Activated CD8-positive, alpha-beta T cell treated with anti-CD3 and anti-CD28 coated beads, Interleukin-2, amount 10 ng/mL, durations not matched to agents 7 days and 5 days (primary cell): ENCODE results near the gene BEAN1. TPM values are rescaled to one million over a fixed set of nuclear protein-coding genes. Genes with fewer than 3 reads are reported as not detected.

ENCODE experiments used
- ATAC-seq: fragments of 150-1000 bp; cut with Tn5 transposase; one replicate; pipeline ENCODE4 v1.10.0; 2021; ENCODE audit warnings: moderate library complexity
- CTCF ChIA-PET: fragments of 350-600 bp; sonication (Branson Sonifier 250); formaldehyde crosslinking; loops from one replicate; lab custom pipeline; 2021; ENCODE audit warnings: antibody characterized with exemption; lab: Charles Lee
- POLR2A ChIA-PET: fragments of 350-600 bp; sonication (Branson Sonifier 250); formaldehyde crosslinking; loops from one replicate; lab custom pipeline; 2021; ENCODE audit warnings: antibody characterized with exemption; lab: Charles Lee
- DNase-seq: peaks from one replicate; pipeline ENCODE4 v3.0.0-alpha.2; 2020
- H3K27ac Mint-ChIP-seq: one replicate; pipeline ENCODE4 v1.8.0; 2021; ENCODE audit warnings: mild to moderate bottlenecking, mixed read lengths
- H3K27me3 Mint-ChIP-seq: one replicate; pipeline ENCODE4 v1.8.0; 2021; ENCODE audit warnings: low read depth, mixed read lengths
- H3K36me3 Mint-ChIP-seq: one replicate; pipeline ENCODE4 v1.8.0; 2021; ENCODE audit warnings: low read depth, mixed read lengths
- H3K4me1 Mint-ChIP-seq: one replicate; pipeline ENCODE4 v1.8.0; 2021; ENCODE audit warnings: low read depth, mixed read lengths
- H3K4me3 Mint-ChIP-seq: one replicate; pipeline ENCODE4 v1.8.0; 2021; ENCODE audit warnings: mild to moderate bottlenecking, mixed read lengths
- H3K9me3 Mint-ChIP-seq: one replicate; pipeline ENCODE4 v1.8.0; 2022; ENCODE audit warnings: mixed read lengths; ENCODE audit not compliant: insufficient read depth
- total RNA-seq, 2 experiments: library from RNA; stranded (reverse); gene quantifications; one replicate each; pipeline ENCODE4 v1.2.3, GENCODE V29; 2021

The BEAN1 gene
- total RNA-seq, 2 experiments from 2014 or later = not detected

DNA sequence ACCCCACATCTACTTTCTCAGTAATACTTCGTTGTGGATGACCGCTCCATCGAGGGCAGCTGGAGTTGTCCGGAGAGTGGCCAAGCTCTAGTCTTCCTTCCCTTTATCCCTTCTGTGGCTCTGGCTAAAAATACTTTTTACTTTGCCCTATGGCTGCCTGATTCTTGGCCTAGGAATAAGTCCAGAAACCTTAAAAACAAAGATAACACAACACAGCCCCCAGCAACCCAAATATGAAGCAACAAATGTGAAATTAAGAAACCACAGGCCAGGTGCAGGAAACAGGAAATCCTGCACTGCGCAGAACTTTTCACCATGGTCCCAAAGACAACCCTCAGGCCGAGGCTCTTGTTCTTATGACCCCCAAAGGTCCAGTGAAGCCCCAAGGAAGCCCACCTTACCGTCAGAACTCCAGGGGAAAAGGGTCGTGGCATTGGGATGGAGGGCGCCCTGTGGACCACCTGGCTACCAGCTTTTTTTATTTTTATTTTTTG is 96.8 kb downstream of the BEAN1 start:
- ATAC-seq (peak; percentile 37), DNase-seq (peak; percentile 78)
- Mint-ChIP-seq H3K9me3 (no peaks in the 10 kb centered on the region), H3K4me1 (peaks cover 83% of the 10 kb centered on the region), H3K27me3 (no peaks in the 10 kb centered on the region), H3K36me3 (peaks cover 3% of the 10 kb centered on the region), H3K4me3 (peak overlapping the region; percentile 53), H3K27ac (peak overlapping the region; percentile 95)
- POLR2A ChIA-PET = interaction anchor here (0.9 to 11.0 kb wide), 5 partner anchors 8 to 80 kb away, joined by 3 to 136 read pairs (median 5); partner anchors contain the start of genes CKLF and TK2
- CTCF ChIA-PET = interaction anchor here (0.7 to 6.9 kb wide), 11 partner anchors 8 to 115 kb away, joined by 3 to 63 read pairs (median 4); partner anchors contain the start of genes CKLF and TK2

DNA sequence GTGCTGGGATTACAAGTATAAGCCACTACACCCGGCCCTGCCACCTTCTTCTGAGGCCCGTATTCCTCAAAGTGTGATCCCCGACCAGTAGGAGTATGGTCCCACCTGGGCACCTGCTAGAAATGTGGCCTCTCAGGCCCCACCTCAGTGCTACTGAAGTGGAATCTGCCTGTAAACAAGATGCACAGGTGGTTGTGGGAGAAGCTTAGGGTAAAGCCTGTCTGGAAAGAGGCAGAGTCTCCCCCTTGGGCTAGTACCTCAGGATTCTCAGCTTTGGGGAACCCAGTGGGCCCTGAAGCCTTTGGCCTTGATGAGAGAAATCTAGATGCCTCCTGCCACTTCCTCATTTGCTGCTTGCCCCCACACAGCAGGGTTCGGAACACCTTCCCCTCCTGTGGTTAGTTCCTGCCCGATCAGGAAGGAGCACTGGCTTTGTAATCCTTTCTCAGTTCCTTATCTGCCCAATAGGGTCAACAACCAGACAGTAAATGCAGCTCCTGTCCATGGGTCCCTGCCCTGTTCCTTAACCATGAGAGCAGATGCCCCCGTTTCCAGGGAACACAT is 97.6 kb downstream of the BEAN1 start:
- ATAC-seq = peak; percentile 4
- H3K27me3 Mint-ChIP-seq = no peaks in the 10 kb centered on the region
- H3K4me1 Mint-ChIP-seq = peaks cover 77% of the 10 kb centered on the region
- H3K36me3 Mint-ChIP-seq = peaks cover 3% of the 10 kb centered on the region
- POLR2A ChIA-PET = interaction anchor here (0.9 to 11.0 kb wide), 4 partner anchors 9 to 79 kb away, joined by 4 to 136 read pairs (median 6); partner anchors contain the start of genes CKLF and TK2
- H3K27ac Mint-ChIP-seq = peak overlapping the region; percentile 95
- CTCF ChIA-PET = interaction anchor here (0.7 to 6.9 kb wide), 10 partner anchors 9 to 116 kb away, joined by 3 to 63 read pairs (median 4); partner anchors contain the start of genes CKLF and TK2
- no peaks in the 10 kb centered on the region for H3K9me3 Mint-ChIP-seq
- DNase-seq = peak; percentile 54
- peak overlapping the region; percentile 53 for H3K4me3 Mint-ChIP-seq

GRCh38 chr16:66525396-66526180 is 98.5 kb downstream of the BEAN1 start:
- Mint-ChIP-seq H3K36me3 (peaks cover 3% of the 10 kb centered on the region), H3K27me3 (no peaks in the 10 kb centered on the region), H3K4me3 (no peak overlapping the region), H3K4me1 (peaks cover 68% of the 10 kb centered on the region), H3K27ac (no peak overlapping the region), H3K9me3 (no peaks in the 10 kb centered on the region)
- CTCF ChIA-PET = interaction anchor here (1.3 kb wide), 1 partner anchor 10 kb away, joined by 4 read pairs; no protein-coding TSS in a partner anchor
- POLR2A ChIA-PET = interaction anchor here (2.1 to 11.0 kb wide), 2 partner anchors 25 to 78 kb away, joined by 8 to 136 read pairs; partner anchors contain the start of genes CKLF and TK2
- ATAC-seq = no peak
- DNase-seq = no peak

DNA sequence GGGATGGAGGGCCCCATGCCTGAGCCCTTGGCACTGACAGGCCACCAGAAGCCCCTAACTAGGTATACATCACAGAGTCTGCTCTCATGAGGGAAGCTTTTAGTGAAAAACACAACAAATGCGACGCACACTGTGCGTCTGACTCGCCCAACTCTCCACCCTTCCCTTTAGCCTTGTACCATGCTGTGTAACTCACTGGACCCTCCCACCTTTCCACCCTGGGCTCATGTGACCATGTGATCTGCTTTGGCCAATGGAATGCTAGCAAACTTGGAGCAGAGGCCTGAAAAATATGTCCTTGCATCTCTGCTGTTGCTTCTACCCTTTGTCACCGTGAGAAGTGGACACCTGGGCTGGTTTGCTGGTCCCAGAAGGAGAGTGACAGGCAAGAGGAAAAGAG is 101.2 kb downstream of the BEAN1 start:
- ATAC-seq (no peak), DNase-seq (no peak)
- Mint-ChIP-seq H3K4me3 (no peak overlapping the region), H3K4me1 (peaks cover 41% of the 10 kb centered on the region), H3K27ac (no peak overlapping the region), H3K9me3 (no peaks in the 10 kb centered on the region), H3K36me3 (no peaks in the 10 kb centered on the region), H3K27me3 (no peaks in the 10 kb centered on the region)
- CTCF ChIA-PET = interaction anchor here (1.3 to 1.6 kb wide), 2 partner anchors 20 to 23 kb away, joined by 4 to 5 read pairs; partner anchors contain the start of gene CKLF
- POLR2A ChIA-PET = interaction anchor here (11.0 kb wide), 1 partner anchor 22 kb away, joined by 136 read pairs; the partner anchor contains the start of genes CKLF and TK2

- POLR2A ChIA-PET = interaction anchor here (0.7 to 11.0 kb wide), 2 partner anchors 21 to 896 kb away, joined by 3 to 136 read pairs; partner anchors contain the start of genes CKLF and TK2
- DNase-seq = no peak
- Mint-ChIP-seq H3K27me3 (peaks cover 1% of the 10 kb centered on the region), H3K4me3 (no peak overlapping the region), H3K27ac (no peak overlapping the region), H3K9me3 (no peaks in the 10 kb centered on the region), H3K36me3 (no peaks in the 10 kb centered on the region), H3K4me1 (peaks cover 29% of the 10 kb centered on the region)
- CTCF ChIA-PET = no interaction called here
- ATAC-seq = no peak
Measured at GRCh38 chr16:66529475-66529874, 102.4 kb downstream of the BEAN1 start.

Other genes with a start within 250 kb of the BEAN1 start
- gene CDH5, start 60.6 kb upstream of the BEAN1 start, total RNA-seq = not detected
- gene TK2, start 122.8 kb downstream of the BEAN1 start, total RNA-seq = 1 to 10 TPM; 5.7 to 6.4 TPM
- gene CKLF, start 125.3 kb downstream of the BEAN1 start, total RNA-seq = 100 to 1,000 TPM; 137 to 139 TPM
- 10 to 100 TPM; 13.6 to 15.0 TPM for gene CMTM1, start 139.1 kb downstream of the BEAN1 start, total RNA-seq
- under 1 TPM; 0.68 to 0.82 TPM for gene CMTM2, start 152.2 kb downstream of the BEAN1 start, total RNA-seq
- gene CMTM3, start 177.4 kb downstream of the BEAN1 start, total RNA-seq = 100 to 1,000 TPM; 102 to 104 TPM